GM12878 (cell line): Measurements from ENCODE around the gene NIN. TPM values are rescaled to one million over a fixed set of nuclear protein-coding genes. Genes with fewer than 3 reads are reported as not detected.

Experiments
- ASH2L ChIP-seq: fragments of 300-600, 200-600 bp; sonication (generic); IDR thresholded peaks from 2 replicates; pipeline ENCODE4 v1.6.1; 2017; ENCODE audit warnings: low read depth, mild to moderate bottlenecking, borderline replicate concordance
- CBX5 ChIP-seq: sonication (generic); IDR thresholded peaks from 2 replicates; pipeline ENCODE4 v1.6.1; 2016; ENCODE audit warnings: low read depth, moderate library complexity, mild to moderate bottlenecking, inconsistent platforms
- CEBPB ChIP-seq, 2 experiments: fragments of 150-350 bp in 1 of 2; IDR thresholded peaks; 2 replicates each; pipeline ENCODE4 v1.6.1; 2012 to 2014; ENCODE audit warnings: low read depth in 2 of 2, low read length in 2 of 2, borderline replicate concordance in 1 of 2, inconsistent platforms in 1 of 2
- E2F8 ChIP-seq: fragments of 450-650 bp; IDR thresholded peaks from 2 replicates; pipeline ENCODE4 v1.6.1; 2018; ENCODE audit warnings: mild to moderate bottlenecking, low read depth, moderate library complexity; ENCODE audit not compliant: partially characterized antibody
- EGR1 ChIP-seq, 2 experiments: IDR thresholded peaks; 1 replicate in 1 of 2; 2 replicates in 1 of 2; pipeline ENCODE4 v1.6.1; 2011 to 2012; ENCODE audit warnings: low read depth in 2 of 2, low read length in 2 of 2, borderline replicate concordance in 1 of 2, mild to moderate bottlenecking in 1 of 2, moderate library complexity in 1 of 2
- ETV6 ChIP-seq, 2 experiments: fragments of 450-650 bp in 1 of 2; IDR thresholded peaks in 1 of 2; conservative IDR thresholded peaks in 1 of 2; 2 replicates each; pipeline ENCODE4 v1.6.1; 2014; ENCODE audit warnings: antibody characterized with exemption in 1 of 2, borderline replicate concordance in 1 of 2, low read depth in 1 of 2, mild to moderate bottlenecking in 1 of 2, moderate library complexity in 1 of 2
- HDAC2 ChIP-seq: fragments of 200-600 bp; sonication (generic); IDR thresholded peaks from 2 replicates; pipeline ENCODE4 v1.6.1; 2017
- RB1 ChIP-seq: fragments of 450-650 bp; formaldehyde crosslinking; IDR thresholded peaks from 2 replicates; pipeline ENCODE4 v1.6.1; 2017; ENCODE audit warnings: mild to moderate bottlenecking, borderline replicate concordance
- RUNX3 ChIP-seq: IDR thresholded peaks from 2 replicates; pipeline ENCODE4 v1.6.1; 2012; ENCODE audit warnings: low read length, inconsistent platforms
- SIN3A ChIP-seq: IDR thresholded peaks from 2 replicates; pipeline ENCODE4 v1.6.1; 2012; ENCODE audit warnings: low read depth, low read length, improper control_type of control experiment
- SMAD5 ChIP-seq: IDR thresholded peaks from 2 replicates; pipeline ENCODE4 v1.6.1; 2016; ENCODE audit warnings: antibody characterized with exemption, low read depth
- SP1 ChIP-seq: IDR thresholded peaks from one replicate; pipeline ENCODE4 v1.6.1; 2011; ENCODE audit warnings: low read depth, low read length
- SREBF2 ChIP-seq: IDR thresholded peaks from 2 replicates; pipeline ENCODE4 v1.6.1; 2012; ENCODE audit warnings: mild to moderate bottlenecking, low read length
- YBX1 ChIP-seq: fragments of 450-650 bp; IDR thresholded peaks from 2 replicates; pipeline ENCODE4 v1.6.1; 2016; ENCODE audit warnings: antibody characterized with exemption
- ZBTB40 ChIP-seq: fragments of 450-650 bp; IDR thresholded peaks from 2 replicates; pipeline ENCODE4 v1.6.1; 2016; ENCODE audit warnings: mild to moderate bottlenecking, moderate library complexity, borderline replicate concordance
- polyA plus RNA-seq, 11 experiments: library from polyadenylated mRNA; depleted of rRNA in 4 of 11; unstranded in 6 of 11; stranded (reverse) in 5 of 11; fragments of >200 nt; fragmentation: Nextera tagmentation in 4 of 11; fragmentation: Illumina TruSeq in 1 of 11; extraction: Ambion mirVana in 4 of 11; extraction: Trizol in 1 of 11; gene quantifications; 1 replicate in 1 of 11; 2 replicates in 10 of 11; pipeline versions ENCODE4 v1.2.1 to v1.2.3, GENCODE V29; 2011 to 2016; ENCODE audit warnings: inconsistent platforms in 2 of 11, missing spikeins in 2 of 11, low read depth in 1 of 11
- total RNA-seq, 4 experiments: library from RNA; depleted of rRNA in 3 of 4; stranded (reverse); fragments of >200 nt in 3 of 4; fragmentation: Illumina TruSeq in 1 of 4; extraction: Trizol in 1 of 4; gene quantifications; 2 replicates each; pipeline versions ENCODE4 v1.2.1 to v1.2.3, GENCODE V29; 2013 to 2021
- TF ChIP-seq, protein P1 (sequence below): IDR thresholded peaks from 2 replicates; pipeline ENCODE4 v1.6.1; 2011; ENCODE audit warnings: borderline replicate concordance, low read depth, mild to moderate bottlenecking, moderate library complexity, low read length; ENCODE audit not compliant: insufficient read depth, poor library complexity, severe bottlenecking
- TF ChIP-seq, protein P2 (sequence below): fragments of 450-650 bp; conservative IDR thresholded peaks from 2 replicates; pipeline ENCODE4 v1.6.1; 2017; ENCODE audit warnings: mild to moderate bottlenecking, moderate library complexity

Gene NIN
- total and polyA plus RNA-seq, 10 of the 15 experiments (the other 5 are each of a cell fraction or from before 2014, with no cell fraction given): 16.2 to 135 (median 70.3) TPM

- TF ChIP-seq SMAD5 (no peak), E2F8 (no peak), SIN3A (no peak), SREBF2 (no peak), RUNX3 (no peak), CBX5 (no peak), RB1 (0 out of 2 replicates have a peak, but pooled peaks have one; percentile 13), YBX1 (no peak), SP1 (no peak), ETV6 (conservative IDR thresholded peaks at IDR 0.05 in 1 of 2, IDR thresholded peaks at IDR 0.05 in 1 of 2; ENCODE audit: borderline replicate concordance in 1 of 2, low read depth in 1 of 2) (no peak; a peak in 1 of 4 replicates), EGR1 (IDR thresholded peaks at IDR 0.05; ENCODE audit: borderline replicate concordance in 1 of 2, low read depth in 2 of 2, low read length in 2 of 2) (peak in 1 of 2 experiments; percentile 66; a peak in 1 of 3 replicates), ZBTB40 (no peak), ASH2L (no peak), HDAC2 (no peak), CEBPB (IDR thresholded peaks at IDR 0.05; ENCODE audit: borderline replicate concordance in 1 of 2, low read depth in 2 of 2, low read length in 2 of 2) (no peak)
- TF ChIP-seq, protein P1, sequence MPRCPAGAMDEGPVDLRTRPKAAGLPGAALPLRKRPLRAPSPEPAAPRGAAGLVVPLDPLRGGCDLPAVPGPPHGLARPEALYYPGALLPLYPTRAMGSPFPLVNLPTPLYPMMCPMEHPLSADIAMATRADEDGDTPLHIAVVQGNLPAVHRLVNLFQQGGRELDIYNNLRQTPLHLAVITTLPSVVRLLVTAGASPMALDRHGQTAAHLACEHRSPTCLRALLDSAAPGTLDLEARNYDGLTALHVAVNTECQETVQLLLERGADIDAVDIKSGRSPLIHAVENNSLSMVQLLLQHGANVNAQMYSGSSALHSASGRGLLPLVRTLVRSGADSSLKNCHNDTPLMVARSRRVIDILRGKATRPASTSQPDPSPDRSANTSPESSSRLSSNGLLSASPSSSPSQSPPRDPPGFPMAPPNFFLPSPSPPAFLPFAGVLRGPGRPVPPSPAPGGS: no peak
- TF ChIP-seq, protein P2, sequence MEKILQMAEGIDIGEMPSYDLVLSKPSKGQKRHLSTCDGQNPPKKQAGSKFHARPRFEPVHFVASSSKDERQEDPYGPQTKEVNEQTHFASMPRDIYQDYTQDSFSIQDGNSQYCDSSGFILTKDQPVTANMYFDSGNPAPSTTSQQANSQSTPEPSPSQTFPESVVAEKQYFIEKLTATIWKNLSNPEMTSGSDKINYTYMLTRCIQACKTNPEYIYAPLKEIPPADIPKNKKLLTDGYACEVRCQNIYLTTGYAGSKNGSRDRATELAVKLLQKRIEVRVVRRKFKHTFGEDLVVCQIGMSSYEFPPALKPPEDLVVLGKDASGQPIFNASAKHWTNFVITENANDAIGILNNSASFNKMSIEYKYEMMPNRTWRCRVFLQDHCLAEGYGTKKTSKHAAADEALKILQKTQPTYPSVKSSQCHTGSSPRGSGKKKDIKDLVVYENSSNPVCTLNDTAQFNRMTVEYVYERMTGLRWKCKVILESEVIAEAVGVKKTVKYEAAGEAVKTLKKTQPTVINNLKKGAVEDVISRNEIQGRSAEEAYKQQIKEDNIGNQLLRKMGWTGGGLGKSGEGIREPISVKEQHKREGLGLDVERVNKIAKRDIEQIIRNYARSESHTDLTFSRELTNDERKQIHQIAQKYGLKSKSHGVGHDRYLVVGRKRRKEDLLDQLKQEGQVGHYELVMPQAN: no peak; the same call in 1 of the 2 replicates
These were observed 674 bp downstream of the NIN start (continued) for GRCh38 chr14:50830044-50830931.
